Neural cell (in vitro differentiated cells): ENCODE measurements around the gene ANTXR1.

ENCODE experiments used
- EZH2 ChIP-seq: fragments of 200-600, 300-800 bp; shearing (Covaris generic), sonication (generic); IDR thresholded peaks from 2 replicates; pipeline ENCODE4 v1.6.1; 2014; ENCODE audit warnings: antibody characterized with exemption, low read length, borderline replicate concordance, mild to moderate bottlenecking; ENCODE audit not compliant: insufficient read depth, poor library complexity, severe bottlenecking
- MXI1 ChIP-seq: fragments of 450-650 bp; conservative IDR thresholded peaks from 2 replicates; pipeline ENCODE4 v1.6.1; 2014; ENCODE audit warnings: antibody characterized with exemption, mild to moderate bottlenecking; ENCODE audit not compliant: poor library complexity, severe bottlenecking
- POLR2AphosphoS5 ChIP-seq: IDR thresholded peaks from 2 replicates; pipeline ENCODE4 v1.6.1; 2012
- RAD21 ChIP-seq: fragments of 450-650 bp; conservative IDR thresholded peaks from 2 replicates; pipeline ENCODE4 v1.6.1; 2014; ENCODE audit warnings: antibody characterized with exemption, mild to moderate bottlenecking, moderate library complexity
- SMC3 ChIP-seq: fragments of 450-650 bp; conservative IDR thresholded peaks from 2 replicates; pipeline ENCODE4 v1.6.1; 2014; ENCODE audit warnings: antibody characterized with exemption, mild to moderate bottlenecking, moderate library complexity; ENCODE audit not compliant: poor library complexity
- TAF1 ChIP-seq: IDR thresholded peaks from 2 replicates; pipeline ENCODE4 v1.6.1; 2012; ENCODE audit warnings: low read depth
- TF ChIP-seq, protein P1 (sequence below): fragments of 450-650 bp; IDR thresholded peaks from 2 replicates; pipeline ENCODE4 v1.5.1; 2014; ENCODE audit warnings: antibody characterized with exemption, mild to moderate bottlenecking, moderate library complexity; ENCODE audit not compliant: poor library complexity, severe bottlenecking
- TF ChIP-seq, protein P2 (sequence below): IDR thresholded peaks from 2 replicates; pipeline ENCODE4 v1.6.1; 2012; ENCODE audit warnings: borderline replicate concordance

- TF ChIP-seq, protein P1, sequence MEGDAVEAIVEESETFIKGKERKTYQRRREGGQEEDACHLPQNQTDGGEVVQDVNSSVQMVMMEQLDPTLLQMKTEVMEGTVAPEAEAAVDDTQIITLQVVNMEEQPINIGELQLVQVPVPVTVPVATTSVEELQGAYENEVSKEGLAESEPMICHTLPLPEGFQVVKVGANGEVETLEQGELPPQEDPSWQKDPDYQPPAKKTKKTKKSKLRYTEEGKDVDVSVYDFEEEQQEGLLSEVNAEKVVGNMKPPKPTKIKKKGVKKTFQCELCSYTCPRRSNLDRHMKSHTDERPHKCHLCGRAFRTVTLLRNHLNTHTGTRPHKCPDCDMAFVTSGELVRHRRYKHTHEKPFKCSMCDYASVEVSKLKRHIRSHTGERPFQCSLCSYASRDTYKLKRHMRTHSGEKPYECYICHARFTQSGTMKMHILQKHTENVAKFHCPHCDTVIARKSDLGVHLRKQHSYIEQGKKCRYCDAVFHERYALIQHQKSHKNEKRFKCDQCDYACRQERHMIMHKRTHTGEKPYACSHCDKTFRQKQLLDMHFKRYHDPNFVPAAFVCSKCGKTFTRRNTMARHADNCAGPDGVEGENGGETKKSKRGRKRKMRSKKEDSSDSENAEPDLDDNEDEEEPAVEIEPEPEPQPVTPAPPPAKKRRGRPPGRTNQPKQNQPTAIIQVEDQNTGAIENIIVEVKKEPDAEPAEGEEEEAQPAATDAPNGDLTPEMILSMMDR = no peak
- TF ChIP-seq TAF1 = no peak
- no peak for TF ChIP-seq EZH2
- TF ChIP-seq, protein P2, sequence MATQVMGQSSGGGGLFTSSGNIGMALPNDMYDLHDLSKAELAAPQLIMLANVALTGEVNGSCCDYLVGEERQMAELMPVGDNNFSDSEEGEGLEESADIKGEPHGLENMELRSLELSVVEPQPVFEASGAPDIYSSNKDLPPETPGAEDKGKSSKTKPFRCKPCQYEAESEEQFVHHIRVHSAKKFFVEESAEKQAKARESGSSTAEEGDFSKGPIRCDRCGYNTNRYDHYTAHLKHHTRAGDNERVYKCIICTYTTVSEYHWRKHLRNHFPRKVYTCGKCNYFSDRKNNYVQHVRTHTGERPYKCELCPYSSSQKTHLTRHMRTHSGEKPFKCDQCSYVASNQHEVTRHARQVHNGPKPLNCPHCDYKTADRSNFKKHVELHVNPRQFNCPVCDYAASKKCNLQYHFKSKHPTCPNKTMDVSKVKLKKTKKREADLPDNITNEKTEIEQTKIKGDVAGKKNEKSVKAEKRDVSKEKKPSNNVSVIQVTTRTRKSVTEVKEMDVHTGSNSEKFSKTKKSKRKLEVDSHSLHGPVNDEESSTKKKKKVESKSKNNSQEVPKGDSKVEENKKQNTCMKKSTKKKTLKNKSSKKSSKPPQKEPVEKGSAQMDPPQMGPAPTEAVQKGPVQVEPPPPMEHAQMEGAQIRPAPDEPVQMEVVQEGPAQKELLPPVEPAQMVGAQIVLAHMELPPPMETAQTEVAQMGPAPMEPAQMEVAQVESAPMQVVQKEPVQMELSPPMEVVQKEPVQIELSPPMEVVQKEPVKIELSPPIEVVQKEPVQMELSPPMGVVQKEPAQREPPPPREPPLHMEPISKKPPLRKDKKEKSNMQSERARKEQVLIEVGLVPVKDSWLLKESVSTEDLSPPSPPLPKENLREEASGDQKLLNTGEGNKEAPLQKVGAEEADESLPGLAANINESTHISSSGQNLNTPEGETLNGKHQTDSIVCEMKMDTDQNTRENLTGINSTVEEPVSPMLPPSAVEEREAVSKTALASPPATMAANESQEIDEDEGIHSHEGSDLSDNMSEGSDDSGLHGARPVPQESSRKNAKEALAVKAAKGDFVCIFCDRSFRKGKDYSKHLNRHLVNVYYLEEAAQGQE = no peak
- no peak for TF ChIP-seq POLR2AphosphoS5
- TF ChIP-seq SMC3 = no peak
- no peak for TF ChIP-seq RAD21
- TF ChIP-seq MXI1 = no peak
Measured at GRCh38 chr2:69225933-69226332, 213.0 kb downstream of the ANTXR1 start.
